Measurements from ENCODE around the gene FBXL16. TPM values are rescaled to one million over a fixed set of nuclear protein-coding genes. Genes with fewer than 3 reads are reported as not detected.
A peak's percentile ranks its signal among the peaks of the same experiment; 100 is the strongest.

FBXL16 gene
- total RNA-seq, 4 donors from 2014 or later: 0.42 to 1.2 (median 0.51) TPM

DNA sequence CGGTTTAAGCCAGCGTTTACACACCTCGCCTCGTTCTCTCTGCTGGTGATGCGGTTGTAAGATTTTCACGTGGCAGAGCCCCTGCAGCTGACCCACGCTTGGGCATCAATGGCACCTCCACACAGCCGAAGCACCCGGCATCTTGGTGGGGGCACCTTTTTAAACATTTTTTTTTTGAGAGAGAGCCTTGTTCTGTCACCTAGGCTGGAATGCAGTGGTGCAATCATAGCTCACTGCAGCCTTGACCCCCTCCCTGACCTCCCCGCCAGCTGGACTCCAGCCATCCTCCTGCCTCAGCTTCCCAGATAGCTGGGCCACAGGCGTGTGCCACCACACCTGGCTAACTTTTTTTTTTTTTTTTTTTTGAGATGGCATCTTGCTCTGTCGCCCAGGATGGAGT is 51.6 kb downstream of the FBXL16 start:
- H3K9me3 ChIP-seq: no peaks in the 10 kb centered on the region
- DNase-seq (ENCODE audit: extremely low spot score): no peak
- H3K27me3 ChIP-seq: no peaks in the 10 kb centered on the region
- intact Hi-C loops (cut with DNase I): no loop called here
- H3K4me3 ChIP-seq: no peak overlapping the region
- peaks cover 0 to 70% (median 40%) of the 10 kb centered on the region in 4 donors for H3K36me3 ChIP-seq
- TF ChIP-seq EP300 (IDR thresholded peaks at IDR 0.05) (no peak), POLR2A (IDR thresholded peaks at IDR 0.05; ENCODE audit: low read depth) (no peak), POLR2AphosphoS5 (IDR thresholded peaks at IDR 0.05) (no peak)
- H3K27ac ChIP-seq (replicated peaks in 1 of 4): no peak overlapping the region
- peaks cover 8 to 21% (median 13%) of the 10 kb centered on the region in 4 donors for H3K4me1 ChIP-seq
- WGBS: 91% methylated on average over 12 of the region's 12 CpGs

DNA sequence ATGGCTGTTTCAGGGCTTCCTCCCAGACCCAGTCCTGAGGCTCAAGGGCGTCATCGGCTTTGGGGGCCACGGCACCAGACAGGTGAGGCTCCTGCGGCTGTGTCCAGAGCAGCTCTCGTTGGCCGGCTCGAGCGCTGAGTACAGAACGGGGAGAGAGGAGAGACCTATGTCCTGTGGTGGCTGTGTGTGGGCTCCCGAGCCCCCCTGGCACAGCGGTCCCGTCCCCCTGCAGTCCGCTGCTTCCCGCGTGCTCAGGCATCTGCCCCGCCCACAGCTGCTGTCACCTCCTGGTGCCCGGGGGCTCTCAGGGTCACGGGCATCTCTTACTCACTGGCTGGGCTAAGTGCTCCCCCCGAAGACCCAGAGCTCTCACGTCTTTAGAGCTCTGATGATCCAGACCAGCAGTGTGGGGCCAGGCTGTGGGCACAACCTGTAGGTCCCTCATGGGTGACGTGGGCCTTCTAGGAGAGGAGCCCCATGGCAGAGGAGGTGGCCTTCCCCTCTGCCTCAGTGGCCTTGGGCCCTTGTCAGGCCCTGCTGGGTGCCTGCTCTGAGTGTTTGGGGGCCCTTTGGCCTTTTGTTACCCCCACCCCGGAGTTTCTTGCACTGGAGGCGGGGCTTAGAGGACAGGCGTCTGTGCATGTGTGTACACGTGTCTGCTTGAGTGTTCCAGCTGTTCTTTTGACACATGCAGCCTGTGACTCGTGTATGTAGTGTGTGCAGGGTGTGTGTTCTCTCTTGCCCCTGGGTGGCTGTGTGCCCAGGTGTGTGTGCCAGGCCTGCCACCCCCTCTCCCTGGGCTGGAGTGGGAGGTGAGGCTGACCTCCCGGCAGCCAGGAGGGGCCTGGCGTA is 52.9 kb downstream of the FBXL16 start:
- Histone ChIP-seq H3K4me1 (peaks cover 19 to 32% (median 25%) of the 10 kb centered on the region in 4 donors), H3K27ac (replicated peaks in 1 of 4) (no peak overlapping the region), H3K36me3 (peaks cover 0 to 56% (median 30%) of the 10 kb centered on the region in 4 donors), H3K9me3 (no peaks in the 10 kb centered on the region), H3K4me3 (no peak overlapping the region), H3K27me3 (no peaks in the 10 kb centered on the region)
- no peak for DNase-seq (ENCODE audit: extremely low spot score)
- intact Hi-C loops (cut with DNase I): no loop called here
- TF ChIP-seq, protein P1, sequence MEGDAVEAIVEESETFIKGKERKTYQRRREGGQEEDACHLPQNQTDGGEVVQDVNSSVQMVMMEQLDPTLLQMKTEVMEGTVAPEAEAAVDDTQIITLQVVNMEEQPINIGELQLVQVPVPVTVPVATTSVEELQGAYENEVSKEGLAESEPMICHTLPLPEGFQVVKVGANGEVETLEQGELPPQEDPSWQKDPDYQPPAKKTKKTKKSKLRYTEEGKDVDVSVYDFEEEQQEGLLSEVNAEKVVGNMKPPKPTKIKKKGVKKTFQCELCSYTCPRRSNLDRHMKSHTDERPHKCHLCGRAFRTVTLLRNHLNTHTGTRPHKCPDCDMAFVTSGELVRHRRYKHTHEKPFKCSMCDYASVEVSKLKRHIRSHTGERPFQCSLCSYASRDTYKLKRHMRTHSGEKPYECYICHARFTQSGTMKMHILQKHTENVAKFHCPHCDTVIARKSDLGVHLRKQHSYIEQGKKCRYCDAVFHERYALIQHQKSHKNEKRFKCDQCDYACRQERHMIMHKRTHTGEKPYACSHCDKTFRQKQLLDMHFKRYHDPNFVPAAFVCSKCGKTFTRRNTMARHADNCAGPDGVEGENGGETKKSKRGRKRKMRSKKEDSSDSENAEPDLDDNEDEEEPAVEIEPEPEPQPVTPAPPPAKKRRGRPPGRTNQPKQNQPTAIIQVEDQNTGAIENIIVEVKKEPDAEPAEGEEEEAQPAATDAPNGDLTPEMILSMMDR (IDR thresholded peaks at IDR 0.05): no peak
- TF ChIP-seq POLR2A (IDR thresholded peaks at IDR 0.05; ENCODE audit: low read depth) (no peak), EP300 (IDR thresholded peaks at IDR 0.05) (no peak), POLR2AphosphoS5 (IDR thresholded peaks at IDR 0.05) (no peak)
- 82% methylated on average over 13 of the region's 28 CpGs for WGBS

DNA sequence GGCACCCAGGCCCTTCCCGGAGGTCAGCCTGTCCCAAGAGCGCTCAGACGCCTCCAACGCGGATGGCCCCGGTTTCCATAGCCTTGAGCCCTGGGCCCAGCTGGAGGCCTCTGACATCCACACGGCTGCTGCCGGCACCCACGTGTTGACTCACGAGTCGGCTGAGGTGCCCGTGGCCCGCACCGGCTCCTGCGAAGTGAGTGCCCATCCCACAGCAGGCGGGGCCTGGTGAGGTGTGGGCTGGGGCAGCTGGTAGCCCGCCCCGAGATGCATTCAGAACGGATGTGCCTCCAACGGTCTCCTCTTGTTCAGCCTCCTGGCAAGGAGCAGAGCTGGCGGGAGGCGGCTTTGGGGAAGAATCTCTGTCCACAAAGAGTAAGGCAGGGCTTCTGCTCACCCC is 53.8 kb downstream of the FBXL16 start:
- intact Hi-C loops (cut with DNase I): no loop called here
- 88% methylated on average over 15 of the region's 22 CpGs for WGBS
- no peak for DNase-seq (ENCODE audit: extremely low spot score)
- H3K9me3 ChIP-seq: no peaks in the 10 kb centered on the region
- H3K4me1 ChIP-seq: peaks cover 28 to 40% (median 34%) of the 10 kb centered on the region in 4 donors
- TF ChIP-seq EP300 (IDR thresholded peaks at IDR 0.05) (no peak), POLR2A (IDR thresholded peaks at IDR 0.05; ENCODE audit: low read depth) (no peak), POLR2AphosphoS5 (IDR thresholded peaks at IDR 0.05) (no peak)
- TF ChIP-seq, protein P1 (IDR thresholded peaks at IDR 0.05): no peak
- no peaks in the 10 kb centered on the region for H3K27me3 ChIP-seq
- H3K27ac ChIP-seq (replicated peaks in 1 of 4): no peak overlapping the region
- peaks cover 0 to 52% (median 24%) of the 10 kb centered on the region in 4 donors for H3K36me3 ChIP-seq
- H3K4me3 ChIP-seq: no peak overlapping the region

DNA sequence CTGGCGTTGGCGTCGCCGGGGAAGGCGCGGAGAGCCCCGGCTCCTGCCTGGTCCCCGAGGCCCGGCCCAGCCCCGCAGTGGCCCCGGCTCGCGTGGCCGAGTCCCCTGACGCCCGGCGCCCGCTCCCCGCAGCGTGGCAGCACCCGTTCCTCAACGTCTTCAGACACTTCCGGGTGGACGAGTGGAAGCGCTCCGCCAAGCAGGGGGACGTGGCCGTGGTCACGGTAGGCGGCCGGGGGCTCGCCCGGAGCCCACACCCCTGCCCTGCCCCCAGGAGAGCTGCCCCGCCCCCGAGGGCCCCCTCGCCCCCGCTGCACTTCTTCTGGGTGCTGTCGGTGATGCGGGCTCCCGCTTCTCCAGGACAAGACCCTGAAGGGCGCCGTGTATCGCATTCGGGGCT is 56.0 kb downstream of the FBXL16 start:
- DNase-seq (ENCODE audit: extremely low spot score): no peak
- Histone ChIP-seq H3K4me3 (peak overlapping the region; percentile 65 to 79 (median 76)), H3K27ac (replicated peaks in 1 of 4) (peak overlapping the region; percentile 83 to 92 (median 90)), H3K4me1 (peaks cover 42 to 62% (median 52%) of the 10 kb centered on the region in 4 donors), H3K36me3 (peaks cover 0 to 32% (median 16%) of the 10 kb centered on the region in 4 donors), H3K9me3 (no peaks in the 10 kb centered on the region), H3K27me3 (no peaks in the 10 kb centered on the region)
- WGBS: 11% methylated on average over 23 of the region's 44 CpGs
- intact Hi-C loops (cut with DNase I): no loop called here
- TF ChIP-seq EP300 (IDR thresholded peaks at IDR 0.05) (no peak), POLR2A (IDR thresholded peaks at IDR 0.05; ENCODE audit: low read depth) (no peak), POLR2AphosphoS5 (IDR thresholded peaks at IDR 0.05) (no peak)
- TF ChIP-seq, protein P1 (IDR thresholded peaks at IDR 0.05): no peak

DNA sequence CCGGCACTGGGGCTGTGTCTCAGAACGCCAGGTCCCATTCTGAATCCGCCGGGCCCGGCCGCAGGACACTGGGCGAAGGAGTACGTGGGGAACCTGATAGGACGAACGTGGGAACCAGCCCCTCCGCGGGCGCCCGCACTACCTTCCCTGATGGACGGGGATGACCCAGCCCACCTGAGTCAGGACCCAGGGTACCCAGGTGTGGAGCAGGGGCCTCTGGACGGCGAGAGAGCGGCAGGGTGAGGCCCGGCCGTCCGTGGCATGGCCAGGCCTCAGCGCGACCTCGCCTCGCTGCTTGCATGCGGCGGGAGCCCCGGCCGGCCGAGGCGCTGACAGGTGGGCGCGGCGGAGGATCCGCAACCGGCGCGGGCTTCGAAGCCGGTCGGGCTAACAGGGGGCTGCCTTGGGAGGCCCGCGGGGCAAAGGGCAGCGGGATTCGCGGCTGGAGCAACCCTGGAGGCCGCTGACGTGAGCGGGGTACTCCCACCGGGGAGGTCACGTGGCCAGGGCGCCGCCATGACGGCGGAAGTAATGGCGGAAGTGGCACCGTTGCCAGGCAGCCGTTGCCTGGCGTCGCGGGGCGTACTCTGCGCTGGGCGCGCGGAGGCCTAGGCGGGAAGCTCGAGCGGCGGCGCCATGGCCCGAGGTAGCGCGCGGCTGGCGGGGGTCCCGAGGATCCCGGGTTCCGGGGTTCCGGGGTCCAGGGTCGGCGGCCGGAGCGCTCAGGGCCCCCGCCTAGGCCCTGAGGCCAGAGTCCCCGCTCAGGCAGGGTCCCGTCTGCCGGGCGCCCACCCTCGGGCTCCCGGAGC is 56.6 kb downstream of the FBXL16 start, which contains the start of gene WDR90:
TSS of gene WDR90 (plus strand) at position 585 of the 809 bp plus-strand sequence. CDS start at position 637, 52 bp downstream.
- H3K27me3 ChIP-seq: no peaks in the 10 kb centered on the region
- peak within 1 kb of the TSS; percentile 65 to 79 (median 76) for H3K4me3 ChIP-seq
- DNase-seq (ENCODE audit: extremely low spot score): peak; percentile 96
- intact Hi-C loops (cut with DNase I): no loop called here
- H3K27ac ChIP-seq (replicated peaks in 1 of 4): peak within 1 kb of the TSS; percentile 83 to 92 (median 90)
- H3K36me3 ChIP-seq: peaks cover 0 to 30% (median 16%) of the 10 kb centered on the region in 4 donors
- no peaks in the 10 kb centered on the region for H3K9me3 ChIP-seq
- TF ChIP-seq POLR2AphosphoS5 (IDR thresholded peaks at IDR 0.05) (peak; percentile 89), EP300 (IDR thresholded peaks at IDR 0.05) (no peak), POLR2A (IDR thresholded peaks at IDR 0.05; ENCODE audit: low read depth) (peak; percentile 41)
- TF ChIP-seq, protein P1 (IDR thresholded peaks at IDR 0.05): peak in 1 of 3 experiments; percentile 23
- H3K4me1 ChIP-seq: peaks cover 44 to 69% (median 55%) of the 10 kb centered on the region in 4 donors
- WGBS: 0% methylated on average over 30 of the region's 91 CpGs
